SK-N-SH treated with all-trans-retinoic acid at 6 μM for 48 hours (cell line): ENCODE measurements around the gene FAM89A.

Experiments
- CSDC2 ChIP-seq: fragments of 250-450 bp; sonication (Bioruptor Pico); IDR thresholded peaks from 2 replicates; pipeline ENCODE4 v1.5.0; 2020; ENCODE audit warnings: mild to moderate bottlenecking, moderate library complexity
- TCF4 ChIP-seq: fragments of 250-450 bp; sonication (Bioruptor Pico); IDR thresholded peaks from 2 replicates; pipeline ENCODE4 v1.8.0; 2021; ENCODE audit warnings: mild to moderate bottlenecking, moderate library complexity, borderline replicate concordance
- ZNF8 ChIP-seq: fragments of 450-650 bp; formaldehyde crosslinking; IDR thresholded peaks from 2 replicates; pipeline ENCODE4 v1.5.0; 2020; ENCODE audit warnings: mild to moderate bottlenecking, moderate library complexity

GRCh38 chr1:231040800-231041718 is 1.0 kb upstream of the FAM89A start:
- TF ChIP-seq CSDC2 (no peak), ZNF8 (CRISPR knock-in tag) (no peak), TCF4 (CRISPR knock-in tag) (no peak)
